Measurements from ENCODE around the gene ADNP. TPM values are rescaled to one million over a fixed set of nuclear protein-coding genes. Genes with fewer than 3 reads are reported as not detected.

Gene ADNP
- total RNA-seq, 1 donor from 2014 or later: 92.7 TPM

- Mint-ChIP-seq H3K27me3 (ENCODE audit: unreplicated experiment) (peaks cover 8% of the 10 kb centered on the region), H3K36me3 (ENCODE audit: low read depth, unreplicated experiment) (no peaks in the 10 kb centered on the region), H3K27ac (ENCODE audit: unreplicated experiment) (no peak overlapping the region), H3K9me3 (ENCODE audit: unreplicated experiment) (no peaks in the 10 kb centered on the region), H3K4me3 (ENCODE audit: unreplicated experiment) (no peak overlapping the region), H3K4me1 (ENCODE audit: unreplicated experiment) (peaks cover 15% of the 10 kb centered on the region)
- TF ChIP-seq CTCF (IDR thresholded peaks at IDR 0.05; ENCODE audit: unreplicated experiment): no peak
- no peak for DNase-seq (ENCODE audit: low spot score)
Measured at GRCh38 chr20:50953821-50954220, 22.6 kb upstream of the ADNP start.

GRCh38 chr20:50953196-50953595 is 22.0 kb upstream of the ADNP start:
- no peak overlapping the region for H3K27ac Mint-ChIP-seq (ENCODE audit: unreplicated experiment)
- no peak for DNase-seq (ENCODE audit: low spot score)
- no peak overlapping the region for H3K4me3 Mint-ChIP-seq (ENCODE audit: unreplicated experiment)
- peaks cover 2% of the 10 kb centered on the region for H3K27me3 Mint-ChIP-seq (ENCODE audit: unreplicated experiment)
- peaks cover 2% of the 10 kb centered on the region for H3K36me3 Mint-ChIP-seq (ENCODE audit: low read depth, unreplicated experiment)
- H3K9me3 Mint-ChIP-seq (ENCODE audit: unreplicated experiment): no peaks in the 10 kb centered on the region
- H3K4me1 Mint-ChIP-seq (ENCODE audit: unreplicated experiment): peaks cover 9% of the 10 kb centered on the region
- no peak for TF ChIP-seq CTCF (IDR thresholded peaks at IDR 0.05; ENCODE audit: unreplicated experiment)

GRCh38 chr20:50948132-50948785 is 17.0 kb upstream of the ADNP start:
- no peaks in the 10 kb centered on the region for H3K9me3 Mint-ChIP-seq (ENCODE audit: unreplicated experiment)
- no peak overlapping the region for H3K27ac Mint-ChIP-seq (ENCODE audit: unreplicated experiment)
- no peaks in the 10 kb centered on the region for H3K27me3 Mint-ChIP-seq (ENCODE audit: unreplicated experiment)
- peaks cover 26% of the 10 kb centered on the region for H3K36me3 Mint-ChIP-seq (ENCODE audit: low read depth, unreplicated experiment)
- no peak overlapping the region for H3K4me3 Mint-ChIP-seq (ENCODE audit: unreplicated experiment)
- no peak for DNase-seq (ENCODE audit: low spot score)
- no peak for TF ChIP-seq CTCF (IDR thresholded peaks at IDR 0.05; ENCODE audit: unreplicated experiment)
- no peaks in the 10 kb centered on the region for H3K4me1 Mint-ChIP-seq (ENCODE audit: unreplicated experiment)

- H3K9me3 Mint-ChIP-seq (ENCODE audit: unreplicated experiment): no peaks in the 10 kb centered on the region
- no peak for DNase-seq (ENCODE audit: low spot score)
- no peaks in the 10 kb centered on the region for H3K4me1 Mint-ChIP-seq (ENCODE audit: unreplicated experiment)
- no peak overlapping the region for H3K4me3 Mint-ChIP-seq (ENCODE audit: unreplicated experiment)
- no peak overlapping the region for H3K27ac Mint-ChIP-seq (ENCODE audit: unreplicated experiment)
- no peaks in the 10 kb centered on the region for H3K27me3 Mint-ChIP-seq (ENCODE audit: unreplicated experiment)
- TF ChIP-seq CTCF (IDR thresholded peaks at IDR 0.05; ENCODE audit: unreplicated experiment): no peak
- peaks cover 34% of the 10 kb centered on the region for H3K36me3 Mint-ChIP-seq (ENCODE audit: low read depth, unreplicated experiment)
Measured at GRCh38 chr20:50943069-50943468, 11.8 kb upstream of the ADNP start.

- no peak for DNase-seq (ENCODE audit: low spot score)
- TF ChIP-seq CTCF (IDR thresholded peaks at IDR 0.05; ENCODE audit: unreplicated experiment): no peak
- Mint-ChIP-seq H3K4me1 (ENCODE audit: unreplicated experiment) (peaks cover 15% of the 10 kb centered on the region), H3K36me3 (ENCODE audit: low read depth, unreplicated experiment) (peaks cover 26% of the 10 kb centered on the region), H3K4me3 (ENCODE audit: unreplicated experiment) (no peak overlapping the region), H3K27ac (ENCODE audit: unreplicated experiment) (no peak overlapping the region), H3K9me3 (ENCODE audit: unreplicated experiment) (no peaks in the 10 kb centered on the region), H3K27me3 (ENCODE audit: unreplicated experiment) (peaks cover 6% of the 10 kb centered on the region)
Measured at GRCh38 chr20:50933589-50933988, 2.4 kb upstream of the ADNP start.
